Kidney tubule cell (primary cell): ENCODE results near the gene URB2.
"Not testable (repeated sequence)": the region's sequence is repeated elsewhere in the genome, so short reads cannot be mapped to it uniquely, and the experiment has no call there.

ENCODE experiments used
- DNase-seq: peaks from one replicate; pipeline ENCODE4 v3.0.0-alpha.2; 2018; ENCODE audit warnings: low spot score

URB2 gene

GRCh38 chr1:229625915-229626831 lies at the start of gene URB2, which contains the start of gene TAF5L:
URB2 (plus strand) TSS chr1:229626247; CDS start chr1:229627634, 1,387 bp downstream.
TAF5L (minus strand) TSS chr1:229626122; CDS start chr1:229614482, 11,640 bp downstream.
- peak; percentile 91 for DNase-seq

GRCh38 chr1:229578168-229579058 lies 47.6 kb upstream of the URB2 start:
- peak; percentile 19 for DNase-seq

GRCh38 chr1:229579059-229579673 lies 46.9 kb upstream of the URB2 start:
- DNase-seq = peak; percentile 49

GRCh38 chr1:229581485-229581884 lies 44.6 kb upstream of the URB2 start:
- no peak for DNase-seq

GRCh38 chr1:229582011-229582694 lies 43.9 kb upstream of the URB2 start:
- no peak for DNase-seq

GRCh38 chr1:229582715-229583114 lies 43.3 kb upstream of the URB2 start:
- DNase-seq = no peak

GRCh38 chr1:229585338-229585737 lies 40.7 kb upstream of the URB2 start:
- DNase-seq = no peak

- no peak for DNase-seq
Measured at GRCh38 chr1:229590119-229590518, 35.9 kb upstream of the URB2 start.

- DNase-seq = no peak
Measured at GRCh38 chr1:229593800-229594199, 32.2 kb upstream of the URB2 start.

GRCh38 chr1:229594227-229595008 lies 31.6 kb upstream of the URB2 start:
- DNase-seq = no peak

GRCh38 chr1:229595876-229596275 lies 30.2 kb upstream of the URB2 start:
- DNase-seq = not testable (repeated sequence)

- DNase-seq = no peak
Measured at GRCh38 chr1:229596925-229597699, 28.9 kb upstream of the URB2 start.

- DNase-seq = no peak
Measured at GRCh38 chr1:229597877-229598276, 28.2 kb upstream of the URB2 start.

- DNase-seq = no peak
Measured at GRCh38 chr1:229599218-229599954, 26.7 kb upstream of the URB2 start.

GRCh38 chr1:229600229-229600628 lies 25.8 kb upstream of the URB2 start:
- DNase-seq = no peak

- DNase-seq = no peak
Measured at GRCh38 chr1:229603371-229604005, 22.6 kb upstream of the URB2 start.

GRCh38 chr1:229607370-229607769 lies 18.7 kb upstream of the URB2 start:
- no peak for DNase-seq

- no peak for DNase-seq
Measured at GRCh38 chr1:229608590-229608989, 17.5 kb upstream of the URB2 start.

GRCh38 chr1:229613938-229614337 lies 12.1 kb upstream of the URB2 start:
- DNase-seq = no peak
